ENCODE data around the gene CASP14. TPM values are rescaled to one million over a fixed set of nuclear protein-coding genes. Genes with fewer than 3 reads are reported as not detected.

The CASP14 gene
- total RNA-seq, 1 experiment from 2014 or later = not detected

- no peak overlapping the region for H2AFZ ChIP-seq (ENCODE audit: low read depth, low read length, poor library complexity, severe bottlenecking)
- TF ChIP-seq ATF3 (IDR thresholded peaks at IDR 0.05) (no peak), POLR2A (IDR thresholded peaks at IDR 0.05; ENCODE audit: borderline replicate concordance, extremely low read depth, insufficient read depth, insufficient read length) (no peak), ZNF274 (IDR thresholded peaks at IDR 0.05; ENCODE audit: low read depth, low read length) (no peak), CTCF (IDR thresholded peaks at IDR 0.05 in 2 of 3, conservative IDR thresholded peaks at IDR 0.05 in 1 of 3; ENCODE audit: borderline replicate concordance in 1 of 3, insufficient read depth in 1 of 3, low read depth in 2 of 3, low read length in 2 of 3) (no peak), CEBPB (IDR thresholded peaks at IDR 0.05; ENCODE audit: low read depth) (no peak), SRF (IDR thresholded peaks at IDR 0.05; ENCODE audit: low read depth) (no peak), TCF7L2 (IDR thresholded peaks at IDR 0.05; ENCODE audit: borderline replicate concordance, extremely low read depth, insufficient read depth, insufficient read length) (no peak), ELF1 (IDR thresholded peaks at IDR 0.05; ENCODE audit: borderline replicate concordance, low read depth) (no peak), FOSL1 (IDR thresholded peaks at IDR 0.05; ENCODE audit: low read depth) (no peak), SP1 (IDR thresholded peaks at IDR 0.05; ENCODE audit: low read depth) (no peak), SIN3A (IDR thresholded peaks at IDR 0.05; ENCODE audit: low read depth) (no peak), RAD21 (IDR thresholded peaks at IDR 0.05; ENCODE audit: low read depth) (no peak), EZH2phosphoT487 (IDR thresholded peaks at IDR 0.05; ENCODE audit: borderline replicate concordance) (no peak), JUND (IDR thresholded peaks at IDR 0.05) (no peak), ZBTB33 (IDR thresholded peaks at IDR 0.05; ENCODE audit: extremely low read depth, insufficient replicate concordance, low read length) (no peak), ZFX (IDR thresholded peaks at IDR 0.05) (no peak), MAX (IDR thresholded peaks at IDR 0.05) (no peak), CBX3 (IDR thresholded peaks at IDR 0.05; ENCODE audit: low read depth) (no peak), YY1 (IDR thresholded peaks at IDR 0.05; ENCODE audit: extremely low read depth, insufficient replicate concordance, low read depth, low read length) (no peak), REST (IDR thresholded peaks at IDR 0.05; ENCODE audit: low read depth) (no peak)
- RAD21 ChIA-PET (ENCODE audit: low non-redundant PET in 1 of 2, low total read pairs in 2 of 2, uncharacterized antibody in 2 of 2, unreplicated experiment in 2 of 2) = no interaction called here
- no TSS peak for BruUV-seq (replicated peaks)
- no peak overlapping the region for H3K4me3 ChIP-seq (replicated peaks in 1 of 2; ENCODE audit: low read depth in 1 of 2, low read length in 2 of 2)
- intact Hi-C loops (cut with micrococcal nuclease) = no loop called here
- H3K9ac ChIP-seq (ENCODE audit: low read length) = no peak overlapping the region
- H3K9me3 ChIP-seq (ENCODE audit: control insufficient read depth in 1 of 2, insufficient read depth in 1 of 2, low read depth in 1 of 2, low read length in 2 of 2) = no peaks in the 10 kb centered on the region
- H3K27ac ChIP-seq (ENCODE audit: low read depth, low read length) = no peak overlapping the region
- POLR2A ChIA-PET = no interaction called here
- DNase-seq (ENCODE audit: low read depth, low spot score) = no peak
- no peaks in the 10 kb centered on the region for H4K20me1 ChIP-seq (ENCODE audit: insufficient read depth)
- H3K79me2 ChIP-seq (ENCODE audit: insufficient read depth, low read length) = no peaks in the 10 kb centered on the region
- H3K27me3 ChIP-seq (ENCODE audit: insufficient read depth, low read length) = peaks cover 73% of the 10 kb centered on the region
- CTCF ChIA-PET = no interaction called here
- no peaks in the 10 kb centered on the region for H3K36me3 ChIP-seq (ENCODE audit: control insufficient read depth in 1 of 2, insufficient read depth in 2 of 2, low read length in 2 of 2)
- no peaks in the 10 kb centered on the region for H3K9me2 ChIP-seq (ENCODE audit: insufficient read depth)
- H3K4me2 ChIP-seq (ENCODE audit: low read length) = no peak overlapping the region
- ATAC-seq = no peak
- no peaks in the 10 kb centered on the region for H3K4me1 ChIP-seq (ENCODE audit: control insufficient read depth in 1 of 2, insufficient read depth in 2 of 2, low read length in 2 of 2)
These were observed 11.0 kb upstream of the CASP14 start for GRCh38 chr19:15038294-15038693.
